HG03097 (cell line): ENCODE data around the gene FAM151A.

Experiments used
- ATAC-seq: cut with Tn5 transposase; IDR thresholded peaks from one replicate; pipeline ENCODE4 v1.9.1; 2021; ENCODE audit not compliant: unreplicated experiment, low FRiP score

Gene FAM151A

GRCh38 chr1:54623216-54624007 is at the start of gene FAM151A:
TSS of gene FAM151A (minus strand) at chr1:54623525. CDS start at chr1:54623395, 130 bp downstream.
- ATAC-seq = no peak

GRCh38 chr1:54671985-54672608 is 48.8 kb upstream of the FAM151A start:
- ATAC-seq = peak; percentile 73

- ATAC-seq = no peak
These were observed 45.2 kb upstream of the FAM151A start for GRCh38 chr1:54668567-54668966.

GRCh38 chr1:54667797-54668196 is 44.5 kb upstream of the FAM151A start:
- ATAC-seq = no peak

DNA sequence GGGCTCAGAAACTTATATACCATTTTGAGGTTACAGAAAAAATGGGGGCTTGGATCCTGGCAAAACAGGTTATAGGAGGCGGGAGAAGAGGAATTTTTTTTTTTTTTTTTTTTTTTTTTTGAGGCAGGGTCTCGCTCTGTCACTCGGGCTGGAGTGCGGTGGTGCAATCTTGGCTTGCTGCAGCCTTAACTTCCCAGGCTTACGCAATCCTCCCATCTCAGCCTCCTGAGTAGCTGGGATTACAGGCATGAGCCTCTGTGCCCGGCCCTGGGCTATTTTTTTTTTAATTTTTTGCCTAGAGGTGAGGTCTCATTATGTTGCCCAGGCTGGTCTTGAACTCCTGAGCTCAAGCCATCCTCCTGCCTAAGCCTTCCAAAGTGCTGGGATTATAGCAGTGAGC is 43.0 kb upstream of the FAM151A start:
- no peak for ATAC-seq

DNA sequence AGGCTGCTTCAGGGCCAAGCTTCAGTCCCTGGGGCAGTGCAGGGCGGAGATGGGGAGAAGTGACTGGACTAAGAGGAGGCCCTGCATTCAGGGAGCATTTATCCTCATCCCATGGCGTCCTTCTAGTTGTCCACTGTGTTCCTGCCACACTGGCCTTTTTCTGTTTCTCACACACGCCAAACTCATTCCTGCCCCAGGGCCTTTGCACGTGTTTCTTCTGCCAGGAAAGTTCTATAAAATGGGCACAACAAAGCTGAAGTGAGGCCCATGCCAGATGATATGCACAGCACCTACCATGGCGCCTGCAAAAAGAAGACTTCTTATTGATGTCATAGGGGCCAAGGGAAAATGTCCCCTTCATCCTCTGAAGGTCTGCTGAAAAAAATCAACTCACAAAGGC is 42.5 kb upstream of the FAM151A start:
- no peak for ATAC-seq

DNA sequence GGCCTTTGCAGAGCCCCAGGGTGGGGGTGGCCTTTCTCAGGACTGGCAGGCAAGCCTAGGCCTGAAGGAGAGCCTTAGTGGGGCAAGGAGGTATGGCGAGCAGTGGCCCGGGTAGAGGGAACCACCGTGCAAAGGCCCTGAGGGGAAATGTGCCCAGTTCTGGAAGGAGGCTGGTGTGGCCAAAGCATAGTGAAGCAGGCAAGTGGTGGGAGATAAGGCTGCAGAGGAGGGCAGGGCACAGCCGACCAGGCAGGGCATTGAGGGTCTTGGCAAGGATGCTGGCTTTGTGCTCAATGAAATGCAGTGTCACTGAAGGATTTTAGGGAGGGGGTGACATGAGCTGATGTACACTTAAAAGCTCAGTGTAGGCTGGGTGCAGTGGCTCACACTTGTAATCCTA is 41.0 kb upstream of the FAM151A start:
- no peak for ATAC-seq

DNA sequence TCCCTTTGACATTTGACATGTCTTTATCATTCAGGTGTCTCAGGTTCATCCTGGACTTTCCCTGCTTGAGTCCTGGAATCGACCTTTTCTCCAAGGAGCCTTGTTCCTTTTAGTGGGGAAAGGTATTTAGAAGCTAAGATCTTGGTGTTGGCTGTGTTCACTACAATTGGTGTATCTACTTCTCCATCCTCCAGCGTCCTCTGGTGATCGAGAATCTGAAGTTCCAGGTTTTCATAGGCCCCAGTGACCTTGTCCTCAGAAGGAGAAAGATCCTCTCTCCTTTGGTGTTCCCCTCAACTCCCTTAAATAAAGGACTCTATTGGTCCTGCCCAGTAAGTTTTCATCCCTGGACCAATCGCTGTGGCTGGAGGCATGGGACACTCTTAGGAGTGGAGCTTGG is 40.4 kb upstream of the FAM151A start:
- ATAC-seq = no peak

DNA sequence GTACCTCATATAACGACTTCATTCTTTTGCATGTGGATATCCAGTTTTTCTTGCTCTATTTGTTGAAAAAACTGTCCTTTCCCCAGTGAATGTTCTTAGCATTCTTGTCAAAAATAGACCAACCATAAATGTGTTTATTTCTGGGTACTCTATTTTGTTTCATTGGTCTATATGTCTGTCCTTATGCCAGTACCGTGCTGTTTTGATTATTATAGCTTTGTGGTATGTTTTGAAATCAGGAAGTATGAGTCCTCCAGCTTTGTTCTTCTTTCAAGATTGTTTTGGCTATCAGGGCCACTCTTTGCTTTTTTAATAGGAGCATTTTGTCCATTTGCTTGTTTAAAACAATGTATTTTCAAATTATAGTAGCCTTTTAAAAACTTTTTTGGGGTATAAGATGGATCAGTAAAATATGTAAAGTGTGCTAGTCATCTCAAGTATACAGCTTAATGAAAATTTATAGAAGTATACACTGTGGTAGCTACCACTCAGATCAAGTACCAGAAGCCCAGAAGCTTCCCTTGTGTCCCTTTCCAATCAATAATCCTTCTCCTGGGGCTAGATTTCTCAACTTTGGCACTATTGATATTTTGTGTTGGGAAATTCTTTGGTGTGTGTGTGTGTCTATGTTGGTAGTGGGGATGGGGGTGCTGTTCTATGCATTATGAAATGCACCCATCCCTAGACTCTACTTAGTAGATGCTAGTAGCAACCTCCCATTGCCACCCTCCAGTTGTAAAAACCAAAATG is 35.0 kb upstream of the FAM151A start:
- ATAC-seq = no peak

DNA sequence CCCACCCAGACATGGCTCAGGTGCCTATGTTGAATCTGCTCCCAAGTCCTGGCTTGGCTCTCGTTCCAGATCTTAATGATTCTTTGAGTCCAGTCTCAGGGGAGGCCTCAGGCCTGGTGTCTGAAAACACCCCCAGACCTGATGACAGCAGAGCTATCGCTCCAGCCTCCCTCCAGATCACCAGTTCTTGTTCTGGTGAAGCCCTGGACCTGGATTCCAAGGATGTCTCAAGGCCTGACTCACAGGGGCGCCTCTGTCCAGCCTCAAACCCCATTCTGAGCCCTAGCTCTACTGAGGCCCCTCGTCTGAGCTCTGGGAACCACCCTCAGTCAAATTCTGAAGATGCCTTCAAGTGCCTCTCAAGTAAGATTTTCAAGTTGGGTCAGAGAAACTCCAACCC is 29.7 kb upstream of the FAM151A start:
- no peak for ATAC-seq

DNA sequence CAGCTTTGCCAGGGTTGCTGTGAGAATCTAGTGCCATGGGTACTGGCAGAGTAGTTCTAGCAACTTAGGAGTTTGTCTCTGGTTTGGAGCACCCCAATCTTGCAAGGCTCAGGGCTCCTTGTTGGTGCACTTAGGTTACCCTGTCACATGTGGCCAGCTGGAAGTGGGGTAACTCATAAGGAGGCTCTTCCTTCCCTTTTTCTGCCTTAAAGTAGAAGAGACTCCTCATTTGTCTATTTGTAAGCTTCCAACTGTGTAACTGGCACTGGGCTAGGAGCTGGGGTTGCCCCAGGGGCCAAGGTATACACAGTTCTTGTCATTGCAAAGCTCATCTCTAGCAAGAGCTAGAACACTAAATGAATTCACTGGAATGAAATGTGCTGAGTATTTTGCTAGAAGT is 28.8 kb upstream of the FAM151A start:
- ATAC-seq = no peak

DNA sequence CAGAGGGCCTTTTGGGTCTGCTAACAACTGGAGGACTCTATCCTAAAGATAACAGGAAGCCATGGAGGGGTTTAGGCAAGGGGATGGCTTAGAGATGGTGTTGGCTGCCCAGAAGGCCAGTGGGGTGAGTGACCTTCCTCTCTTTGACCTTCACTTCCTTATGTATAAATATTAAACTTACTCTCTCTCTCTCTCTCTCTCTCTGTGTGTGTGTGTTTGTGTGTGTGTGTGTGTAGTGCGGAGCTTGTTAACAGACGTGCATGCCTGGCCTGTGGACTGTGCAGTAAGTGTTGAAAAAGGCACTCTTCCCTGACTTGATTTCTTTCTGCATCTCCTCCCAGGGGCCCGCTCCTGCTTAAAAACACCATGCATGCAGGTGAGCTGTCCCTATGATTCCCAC is 28.3 kb upstream of the FAM151A start:
- ATAC-seq = no peak

DNA sequence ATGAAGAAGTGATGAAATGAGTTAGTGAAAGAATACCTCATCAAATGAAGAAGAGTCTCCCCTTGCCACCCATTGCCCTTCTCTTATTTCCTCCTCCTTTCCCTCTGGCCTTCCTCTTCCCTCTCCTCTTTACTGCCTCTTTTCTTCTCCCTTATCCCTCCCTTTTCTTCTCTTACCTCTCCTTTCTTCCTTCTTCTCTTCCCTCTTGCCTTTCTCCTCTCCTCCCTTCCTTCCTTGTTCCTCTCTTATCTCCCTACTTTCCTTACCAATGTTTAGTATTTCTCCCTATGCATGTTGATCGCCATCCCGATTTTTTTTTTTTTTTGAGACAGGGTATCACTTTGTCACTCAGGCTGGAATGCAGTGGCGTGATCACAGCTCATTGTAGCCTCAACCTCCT is 27.1 kb upstream of the FAM151A start:
- ATAC-seq = no peak

- ATAC-seq = no peak
These were observed 26.6 kb upstream of the FAM151A start for GRCh38 chr1:54649921-54650320.

GRCh38 chr1:54649130-54649898 is 26.0 kb upstream of the FAM151A start:
- no peak for ATAC-seq

GRCh38 chr1:54645806-54646676 is 22.7 kb upstream of the FAM151A start:
- ATAC-seq = no peak

DNA sequence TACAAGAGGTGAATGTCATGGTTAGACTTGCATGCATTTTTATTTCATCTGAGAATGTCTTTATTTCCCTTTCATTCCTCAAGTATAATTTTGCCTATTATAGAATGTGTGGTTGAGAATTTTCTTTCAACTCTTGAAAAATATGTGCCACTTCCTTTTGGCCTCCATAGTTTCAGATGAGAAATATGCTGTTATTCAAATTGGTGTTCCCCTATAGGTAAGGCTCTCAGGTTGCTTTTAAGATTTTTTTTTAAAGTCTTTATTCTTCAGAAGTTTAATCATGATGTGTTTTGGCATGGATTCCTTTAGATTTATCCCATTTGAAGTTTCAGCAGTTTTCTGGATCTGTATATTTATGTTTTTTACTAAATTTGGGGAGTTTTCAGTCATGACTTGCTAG is 20.4 kb upstream of the FAM151A start:
- ATAC-seq = no peak

- ATAC-seq = no peak
These were observed 17.8 kb upstream of the FAM151A start, which contains the start of gene MROH7 for GRCh38 chr1:54640863-54641836. TSS of gene MROH7 (plus strand) at chr1:54641786. CDS start at chr1:54652927, 11,141 bp downstream.

DNA sequence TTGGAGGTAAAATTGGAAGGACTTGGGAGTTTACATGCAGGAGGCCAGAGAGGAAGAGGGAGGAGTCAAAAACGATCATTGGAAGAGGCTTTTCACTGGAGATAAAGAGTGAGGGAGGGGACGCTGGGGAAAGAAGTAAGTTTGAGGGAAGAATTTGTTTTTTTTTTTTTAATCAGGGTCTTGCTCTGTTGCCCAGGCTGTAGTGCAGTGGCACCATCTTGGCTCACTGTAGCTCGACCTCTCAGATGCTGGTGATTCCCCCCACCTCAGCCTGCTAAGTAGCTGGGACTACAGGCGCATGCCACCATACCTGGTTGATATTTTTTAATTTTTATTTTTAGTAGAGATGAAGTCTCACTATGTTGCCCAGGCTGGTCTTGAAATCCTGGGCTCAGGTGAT is 17.0 kb upstream of the FAM151A start:
- no peak for ATAC-seq
